HG03139 (cell line): ENCODE data around the gene TMEM167B.
"Not testable (repeated sequence)": the region's sequence is repeated elsewhere in the genome, so short reads cannot be mapped to it uniquely, and the experiment has no call there.

Experiments used
- ATAC-seq: cut with Tn5 transposase; IDR thresholded peaks from one replicate; pipeline ENCODE4 v1.9.1; 2021; ENCODE audit not compliant: unreplicated experiment

TMEM167B gene

DNA sequence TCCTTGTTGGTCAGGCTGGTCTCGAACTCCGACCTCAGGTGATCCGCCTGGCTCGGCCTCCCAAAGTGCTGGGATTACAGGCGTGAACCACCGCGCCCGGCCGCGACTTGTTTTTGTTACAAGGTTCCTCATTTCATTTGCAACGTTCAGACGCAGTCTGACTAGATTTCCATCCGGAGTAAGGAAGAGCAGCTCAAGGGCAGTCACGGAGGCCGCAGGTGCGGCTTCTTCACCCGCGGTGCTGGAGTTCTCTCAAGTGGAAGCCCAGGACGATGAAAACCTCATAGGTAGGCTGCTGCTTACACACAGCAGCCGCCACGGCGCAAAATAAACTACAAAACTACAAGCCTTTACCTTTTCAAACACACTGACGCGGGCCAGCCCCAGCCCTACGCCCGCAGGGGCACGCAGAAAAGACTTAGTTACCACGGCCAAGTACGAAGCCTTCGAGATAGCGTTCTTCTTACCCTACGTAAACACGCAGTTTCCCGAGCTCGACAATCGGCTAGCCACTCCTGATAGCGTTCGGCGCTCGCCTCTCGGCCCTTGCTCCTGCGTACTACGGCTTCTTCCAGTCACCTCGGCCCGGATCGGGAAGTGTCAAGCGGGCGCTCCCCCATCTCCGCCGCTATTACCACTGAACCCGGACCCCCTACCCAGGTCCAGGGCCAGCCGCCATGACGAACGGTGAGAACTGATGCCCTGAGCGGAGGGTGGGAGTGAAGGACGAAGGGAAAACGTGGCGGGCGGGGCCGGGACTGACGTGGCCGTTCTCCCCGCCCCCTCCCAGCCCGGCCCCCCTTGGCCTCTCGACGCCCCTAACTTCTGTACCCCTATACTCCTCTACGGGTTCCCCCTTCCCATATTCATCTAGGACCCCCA is at the start of gene TMEM167B:
Gene TMEM167B, plus strand, starts transcription at position 569 of the 882 bp plus-strand sequence. Its CDS starts 109 bp downstream, at position 678.
- ATAC-seq, result peak; percentile 82

DNA sequence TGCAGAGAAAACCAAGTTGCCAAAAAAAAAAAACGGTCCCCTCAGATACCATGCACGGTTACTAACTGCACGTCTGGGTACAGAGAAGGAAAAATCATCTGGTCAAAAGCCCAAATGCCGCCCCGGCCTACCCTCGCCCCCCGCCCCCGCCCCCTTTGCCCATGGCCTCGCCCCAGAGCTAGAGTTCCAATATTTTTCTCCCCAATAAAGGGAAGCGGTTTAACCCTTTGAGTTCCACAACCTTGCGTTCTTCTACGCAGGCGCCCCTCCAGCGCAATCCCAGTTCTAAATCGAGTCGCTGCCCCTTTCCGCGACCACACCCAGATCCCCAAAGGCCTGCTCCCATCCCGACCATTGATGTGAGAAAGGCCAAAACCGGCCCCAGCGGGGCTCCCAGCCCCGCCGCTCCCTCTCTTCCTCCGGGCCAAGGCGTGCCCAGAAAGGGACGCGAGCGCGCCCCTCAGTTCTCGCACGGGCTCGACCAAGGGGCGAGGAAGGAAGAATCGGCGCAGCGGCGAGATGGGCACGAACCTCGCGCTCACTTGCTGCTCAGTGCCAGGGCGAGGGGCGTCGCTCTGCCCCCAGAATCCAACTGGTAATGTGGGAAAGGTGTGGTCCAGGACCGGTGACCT is 49.5 kb upstream of the TMEM167B start:
- ATAC-seq, result peak; percentile 13

DNA sequence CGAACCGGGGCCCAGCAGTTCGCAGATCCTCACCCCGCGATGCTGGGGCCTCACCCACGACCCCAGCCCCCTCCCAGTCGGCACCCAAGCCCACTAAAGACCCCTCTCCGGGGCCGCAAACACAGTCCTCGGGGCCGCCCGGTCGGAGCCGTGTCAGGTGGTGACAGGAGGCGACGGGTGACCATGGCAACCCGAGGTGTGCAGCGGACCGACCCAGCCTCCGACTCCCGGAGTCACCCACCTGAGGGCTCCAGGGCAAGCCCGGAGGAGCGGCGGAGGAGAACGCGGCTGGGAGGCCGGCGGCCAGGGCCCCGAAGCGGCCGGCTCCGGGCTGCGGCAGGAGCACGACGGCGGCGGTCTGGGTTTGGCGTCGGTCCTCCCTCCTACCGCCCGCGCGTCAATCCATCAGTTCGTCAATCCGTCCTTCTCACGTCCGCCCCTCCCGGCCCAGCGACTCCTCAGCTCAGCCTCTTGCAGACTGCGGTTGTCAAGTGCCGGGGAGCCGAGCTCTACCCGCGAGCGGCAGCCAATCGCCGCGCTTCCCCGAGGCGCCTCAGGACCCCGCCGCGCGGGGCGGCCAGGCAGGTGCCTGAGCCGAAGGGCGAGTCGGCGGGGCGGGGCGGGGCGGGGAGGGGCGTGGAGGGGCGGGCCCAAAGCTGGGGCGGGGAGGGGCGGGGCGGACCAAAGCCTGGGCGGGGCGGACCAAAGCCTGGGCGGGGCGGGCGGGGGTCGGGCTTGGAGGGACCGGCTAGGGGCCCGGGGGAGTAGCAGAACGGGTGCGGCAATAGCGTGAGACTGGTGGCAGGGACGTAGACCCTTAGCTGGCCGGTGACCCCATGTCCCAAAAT is 48.7 kb upstream of the TMEM167B start, which contains the start of gene WDR47:
Gene WDR47, minus strand, starts transcription at position 482 of the 848 bp plus-strand sequence. CDS start 18,590 bp downstream, outside the sequence.
- peak; percentile 96 for ATAC-seq

DNA sequence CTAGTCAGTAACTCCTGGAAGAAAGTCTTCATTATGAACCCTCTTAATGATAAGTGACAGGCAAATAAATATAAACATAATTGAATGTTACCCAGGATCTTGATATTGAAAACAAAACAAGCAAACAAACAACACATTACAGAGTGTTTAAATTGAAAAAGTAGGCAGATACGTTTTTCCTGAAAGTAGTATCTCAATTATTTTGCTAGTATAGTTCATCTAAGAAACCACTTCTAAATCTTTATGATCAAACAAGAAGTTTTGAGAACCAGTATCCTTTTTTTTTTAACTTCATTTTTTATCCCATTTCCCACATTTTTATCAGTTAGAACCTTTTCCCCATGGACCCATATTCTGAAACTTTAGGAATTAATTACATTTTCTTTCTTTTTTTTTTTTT is 45.0 kb upstream of the TMEM167B start:
- no peak for ATAC-seq

DNA sequence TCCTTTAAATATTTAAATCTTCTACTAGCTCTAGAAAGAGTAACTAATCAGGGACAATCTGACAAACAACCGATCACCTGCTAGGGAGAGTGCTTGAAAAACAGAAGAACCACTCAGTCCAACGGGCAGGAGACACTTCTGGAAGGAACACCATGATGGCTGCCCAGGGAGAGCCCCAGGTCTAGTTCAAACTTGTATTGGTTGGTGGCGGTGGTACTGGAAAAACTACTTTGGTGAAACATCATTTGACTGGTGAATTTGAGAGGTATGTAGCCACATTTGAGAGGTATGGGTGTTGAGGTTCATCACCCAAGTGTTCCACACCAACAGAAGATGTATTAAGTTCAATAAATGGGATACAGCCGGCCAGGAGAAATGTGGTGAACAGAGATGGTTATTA is 43.9 kb upstream of the TMEM167B start:
- no peak for ATAC-seq

DNA sequence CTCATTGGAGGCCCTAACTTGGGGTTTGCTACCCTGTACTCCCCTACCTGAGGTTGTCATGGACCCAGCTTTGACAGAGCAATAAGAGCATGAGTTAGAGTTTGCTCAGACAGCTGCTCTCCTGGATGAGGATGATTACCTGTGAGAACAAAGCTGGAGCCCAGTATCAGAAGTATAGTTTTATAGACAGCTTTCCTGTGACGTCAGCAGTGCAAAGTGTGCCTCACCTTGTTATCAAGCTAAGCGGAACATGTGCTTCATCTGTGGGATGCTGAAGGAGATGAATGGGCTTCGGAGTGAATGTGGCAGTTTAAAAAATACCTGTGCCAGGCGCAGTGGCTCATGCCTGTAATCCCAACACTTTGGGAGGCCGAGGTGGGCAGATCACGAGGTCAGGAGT is 43.2 kb upstream of the TMEM167B start:
- ATAC-seq, result no peak

DNA sequence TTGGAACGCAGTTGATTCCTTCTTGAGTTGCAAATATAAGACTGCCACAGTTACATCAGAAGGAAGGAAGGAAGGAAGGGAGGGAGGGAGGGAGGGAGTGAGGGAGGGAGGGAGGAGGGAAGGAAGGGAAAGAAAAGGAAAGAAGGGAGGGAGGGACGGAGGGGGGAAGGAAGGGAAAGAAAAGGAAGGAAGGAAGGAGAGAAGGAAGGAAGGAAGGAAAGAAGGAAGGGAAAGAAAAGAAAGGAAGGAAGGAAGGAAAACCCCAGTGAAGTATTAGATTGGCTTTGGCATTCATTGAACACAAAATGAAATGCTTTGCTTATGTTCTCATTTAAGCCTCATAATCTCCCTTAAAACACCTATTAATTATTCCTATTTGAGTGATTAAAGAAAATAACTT is 42.2 kb upstream of the TMEM167B start:
- no peak for ATAC-seq

DNA sequence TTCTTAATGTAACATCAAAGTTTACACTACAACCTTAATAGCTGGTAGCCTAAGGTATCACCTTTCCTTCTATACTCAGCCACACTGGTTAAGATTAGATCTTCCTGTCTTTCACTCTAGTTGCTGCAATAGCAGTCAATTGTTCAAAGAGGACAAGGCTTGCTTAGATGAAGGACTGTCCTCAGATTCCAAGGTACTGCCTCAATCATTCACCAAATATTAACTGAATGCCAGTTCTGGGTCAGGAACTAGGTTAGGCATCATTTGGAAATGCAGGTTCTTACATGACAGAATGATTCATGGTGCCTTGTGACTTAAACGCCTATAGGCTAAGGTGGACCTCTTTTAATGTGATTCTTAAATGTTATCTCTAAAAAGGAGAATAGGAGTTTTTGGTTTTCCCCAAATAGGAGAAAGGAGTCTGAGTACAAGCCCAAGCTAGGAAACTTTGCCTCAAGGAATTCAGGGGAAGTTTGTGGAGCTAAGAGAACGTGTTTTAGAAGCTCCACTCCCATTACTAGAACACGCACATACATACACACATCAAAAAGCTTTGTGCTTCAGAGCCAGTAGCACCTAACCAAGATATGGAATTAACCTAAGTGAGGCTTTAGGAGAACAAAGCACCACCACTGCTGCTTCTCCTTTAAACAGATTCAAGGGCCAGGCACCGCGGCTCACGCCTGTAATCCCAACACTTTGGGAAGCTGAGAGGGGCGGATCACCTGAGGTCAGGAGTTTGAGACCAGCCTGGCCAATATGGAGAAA is 40.2 kb upstream of the TMEM167B start:
- no peak for ATAC-seq

DNA sequence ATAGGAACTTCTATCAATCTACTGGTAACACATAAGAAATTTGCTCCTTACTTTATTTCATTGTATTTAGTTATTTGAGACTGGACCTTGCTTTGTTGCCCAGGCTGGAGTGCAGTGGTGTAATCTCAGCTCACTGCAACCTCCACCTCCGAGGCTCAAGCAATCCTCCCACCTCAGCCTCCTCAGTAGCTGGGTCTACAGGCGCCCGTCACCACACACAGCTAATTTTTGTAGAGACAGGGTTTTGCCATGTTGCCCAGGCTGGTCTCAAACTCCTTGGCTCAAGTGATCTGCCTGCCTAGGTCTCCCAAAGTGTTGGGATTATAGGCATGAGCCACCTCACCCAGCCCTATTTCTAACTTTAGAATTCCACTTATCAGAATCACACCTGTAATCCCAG is 38.4 kb upstream of the TMEM167B start:
- ATAC-seq, result not testable (repeated sequence)

DNA sequence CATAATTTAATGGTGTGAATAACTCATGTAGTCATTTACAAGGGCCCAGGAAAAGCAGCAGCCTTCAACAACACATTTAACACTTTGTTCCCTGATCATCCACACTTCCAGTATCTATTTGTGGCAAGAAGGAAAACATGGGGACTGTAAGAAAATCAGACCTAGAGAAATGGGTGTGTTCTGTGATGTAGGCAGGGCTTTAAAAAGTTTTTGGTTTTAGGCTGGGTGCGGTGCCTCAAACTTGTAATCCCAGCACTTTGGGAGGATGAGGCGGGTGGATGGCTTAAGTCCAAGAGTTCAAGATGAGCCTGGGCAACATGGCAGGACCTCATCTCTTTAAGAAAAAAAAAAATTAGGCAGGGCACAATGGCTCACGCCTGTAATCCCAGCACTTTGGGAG is 34.5 kb upstream of the TMEM167B start:
- ATAC-seq, result no peak

DNA sequence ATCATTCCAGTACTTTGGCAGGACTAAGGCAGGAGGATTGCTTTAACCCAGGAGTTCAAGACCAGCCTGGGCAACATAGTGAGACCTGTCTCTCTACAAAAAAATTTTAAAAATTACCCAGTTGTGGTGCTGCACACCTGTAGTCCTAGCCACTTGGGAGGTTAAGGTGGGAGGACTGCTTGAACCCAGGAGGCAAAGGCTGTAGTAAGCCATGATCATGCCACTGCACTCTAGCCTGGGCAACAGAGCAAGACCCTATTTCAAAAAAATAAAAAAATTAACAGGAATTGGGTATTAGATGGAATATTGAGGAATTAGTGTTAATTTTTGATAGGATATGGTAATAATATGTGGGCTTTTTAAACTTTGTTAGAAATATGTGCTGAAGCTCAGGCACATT is 31.5 kb upstream of the TMEM167B start:
- no peak for ATAC-seq

DNA sequence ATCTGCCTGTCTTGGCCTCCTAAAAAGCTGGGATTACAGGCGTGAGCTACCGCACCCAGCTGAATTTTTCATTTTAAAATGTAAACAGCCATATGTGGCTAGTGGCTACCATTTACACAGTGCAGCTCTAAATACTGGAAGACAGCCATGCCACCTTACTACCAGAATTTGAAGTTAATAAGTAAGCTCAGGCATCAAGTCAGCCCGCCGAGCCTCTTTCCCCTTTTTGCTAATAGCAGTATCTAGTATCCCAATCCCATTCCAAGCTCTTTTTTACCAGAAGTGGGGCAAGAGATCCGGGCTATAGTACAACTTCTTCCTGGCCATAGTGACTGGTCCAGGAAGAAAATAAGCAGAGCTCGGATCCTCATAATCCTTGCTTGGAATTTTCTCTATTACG is 29.9 kb upstream of the TMEM167B start:
- no peak for ATAC-seq

DNA sequence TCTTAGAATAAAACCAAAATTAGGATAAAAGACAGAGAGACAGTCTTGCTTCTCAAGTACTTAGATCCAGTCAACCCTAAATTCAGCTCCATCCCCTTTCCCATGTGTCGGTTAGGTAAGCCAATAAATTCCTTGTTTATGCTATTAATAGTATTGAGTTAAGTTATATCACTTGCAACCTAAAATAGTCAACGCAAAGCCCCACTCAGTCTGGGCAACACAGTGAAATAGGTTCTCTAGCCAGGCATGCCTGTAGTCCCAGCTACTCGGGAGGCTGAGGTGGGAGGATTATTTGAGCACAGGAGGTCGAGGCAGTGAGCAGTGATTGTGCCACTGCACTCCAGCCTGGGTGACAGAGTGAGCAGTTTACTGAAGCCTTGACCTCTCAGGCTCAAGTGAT is 29.4 kb upstream of the TMEM167B start:
- ATAC-seq, result no peak

DNA sequence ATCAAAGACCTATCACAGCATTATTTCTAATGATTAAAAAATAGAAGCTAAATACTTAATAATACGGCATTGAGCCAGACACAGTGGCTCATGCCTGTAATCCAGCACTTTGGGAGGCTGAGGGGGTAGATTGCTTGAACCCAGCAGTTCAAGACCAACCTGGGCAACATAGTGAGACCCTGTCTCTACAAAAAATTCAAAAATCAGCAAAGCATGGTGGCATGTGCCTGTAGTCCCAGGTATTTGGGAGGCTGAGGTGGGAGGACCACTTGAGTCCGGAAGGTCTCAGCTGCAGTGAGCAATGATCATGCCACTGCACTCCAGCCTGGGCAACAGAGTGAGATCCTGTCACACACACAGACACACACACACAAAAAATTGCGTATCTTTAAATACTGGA is 25.4 kb upstream of the TMEM167B start:
- no peak for ATAC-seq

DNA sequence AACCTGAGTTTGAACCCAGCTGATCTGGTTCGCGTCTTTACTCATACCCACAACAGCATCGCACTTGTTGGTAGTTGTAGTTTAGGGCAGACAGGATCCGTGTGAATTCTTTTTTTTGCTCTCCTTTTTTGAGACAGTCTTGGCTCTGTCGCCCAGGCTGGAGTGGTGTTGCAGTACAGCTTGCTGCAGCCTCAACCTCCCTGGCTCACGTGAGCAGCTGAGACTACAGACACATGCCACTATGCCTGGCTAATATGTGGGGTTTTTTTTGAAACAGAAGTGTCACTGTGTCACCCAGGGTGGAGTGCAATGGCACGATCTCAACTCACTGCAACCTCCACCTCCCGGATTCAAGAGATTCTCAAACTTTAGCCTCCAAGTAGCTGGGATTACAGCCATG is 22.7 kb upstream of the TMEM167B start:
- no peak for ATAC-seq

DNA sequence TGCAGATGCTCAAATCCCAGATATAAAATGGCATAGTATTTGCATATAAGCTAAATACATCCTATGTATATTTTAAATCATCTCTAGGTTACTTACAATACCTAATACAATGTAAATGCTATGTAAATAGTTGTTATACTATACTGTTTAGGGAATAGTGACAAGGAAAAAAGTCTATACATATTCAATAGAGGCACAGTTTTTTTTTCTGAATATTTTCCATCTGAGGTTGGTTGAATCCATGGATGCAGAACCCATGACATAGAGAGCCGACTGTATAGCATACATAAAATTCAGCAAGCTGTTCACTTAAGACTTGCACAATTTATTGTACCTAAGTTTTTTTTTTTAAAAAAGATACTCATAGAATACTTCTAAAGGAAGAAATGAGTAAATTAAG is 21.3 kb upstream of the TMEM167B start:
- ATAC-seq, result no peak

DNA sequence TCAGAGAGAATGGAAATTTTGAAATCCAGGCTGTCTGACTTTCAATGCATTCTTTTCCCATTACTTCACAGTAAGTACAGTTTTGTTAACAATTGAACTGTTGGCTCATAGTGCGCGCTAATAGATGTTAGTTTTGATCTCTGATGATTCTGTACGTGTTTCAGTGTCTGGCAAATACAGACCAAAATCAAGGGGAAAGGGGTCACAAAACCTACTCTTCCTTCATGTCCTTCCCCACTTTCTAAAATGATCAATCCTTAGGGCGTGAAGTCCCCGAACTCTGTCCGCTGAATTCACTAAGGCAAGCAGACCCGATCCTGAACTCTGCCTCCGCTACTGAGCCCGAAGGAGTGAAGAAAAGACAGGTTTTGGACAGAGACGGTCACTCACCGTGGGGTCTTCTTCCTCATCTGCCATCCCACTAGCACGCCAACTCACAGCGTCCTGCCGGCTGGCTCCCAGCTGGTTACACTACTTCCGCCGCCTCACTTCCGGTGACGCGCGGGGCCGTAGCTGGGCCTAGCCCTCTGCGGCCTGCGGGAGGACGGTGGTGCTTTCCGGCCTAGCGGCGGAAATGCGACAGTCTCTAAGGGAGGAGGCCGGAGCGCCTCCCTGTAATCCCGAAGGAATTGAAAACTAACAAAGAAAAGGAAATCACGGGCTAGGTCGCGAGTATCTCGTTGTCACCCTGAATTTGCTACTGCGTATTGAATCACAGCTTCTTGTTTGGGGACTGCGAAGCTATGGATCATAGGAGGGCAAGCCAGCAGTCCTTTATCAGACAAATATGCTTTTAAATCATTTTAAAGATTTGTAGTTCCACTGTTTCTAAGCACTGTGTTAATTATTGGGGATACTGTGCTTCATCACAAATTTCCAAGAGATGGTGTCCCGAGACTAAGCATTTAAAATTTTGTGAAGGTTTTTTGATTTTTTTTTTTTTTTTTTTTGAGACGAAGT is 14.8 kb upstream of the TMEM167B start, which contains the start of gene TAF13:
Gene TAF13, minus strand, starts transcription at position 473 of the 960 bp plus-strand sequence. Its CDS starts 56 bp downstream, at position 417.
- ATAC-seq, result peak; percentile 98

DNA sequence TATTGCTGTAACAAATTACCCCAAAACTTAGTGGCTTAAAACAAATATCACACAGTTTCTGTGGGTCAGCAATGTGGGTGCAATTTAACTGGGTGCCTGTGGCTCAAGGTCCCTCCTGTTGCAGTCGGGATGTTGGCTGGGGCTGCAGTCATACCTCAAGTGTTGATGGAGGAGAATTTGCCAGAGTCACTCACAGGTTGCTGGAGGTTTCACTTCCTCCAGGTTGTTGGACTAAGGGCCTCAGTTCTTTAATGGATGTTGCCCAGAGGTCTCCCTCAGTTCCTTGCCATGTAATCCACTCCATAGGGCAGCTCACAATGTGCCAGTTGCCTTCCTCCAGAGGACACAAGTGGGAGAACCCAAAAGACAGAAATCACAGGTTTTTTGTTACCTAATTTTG is 12.2 kb upstream of the TMEM167B start:
- no peak for ATAC-seq

DNA sequence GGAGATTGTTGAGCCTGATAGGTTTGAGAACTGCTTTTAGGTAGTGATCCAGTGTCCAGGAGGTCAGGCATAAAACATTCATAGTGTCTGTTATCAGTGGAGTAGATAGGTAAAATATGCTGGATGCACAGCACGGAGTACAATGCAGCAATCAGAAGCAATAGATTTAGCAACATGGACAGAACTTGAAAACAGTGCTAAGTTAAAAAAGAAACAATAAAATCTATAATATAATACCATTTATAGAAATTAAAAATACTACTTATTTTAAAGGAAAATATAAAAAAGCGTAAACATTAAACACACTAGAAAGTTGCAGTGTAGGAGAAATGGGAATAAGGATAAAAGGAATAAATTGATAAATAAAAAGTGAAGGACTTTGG is 11.3 kb upstream of the TMEM167B start:
- ATAC-seq, result no peak
